ENCODE results near the gene SIM2. TPM values are rescaled to one million over a fixed set of nuclear protein-coding genes. Genes with fewer than 3 reads are reported as not detected.

SIM2 gene
- total and polyA plus RNA-seq, 9 donors: 0.01 to 0.23 (median 0.11) TPM; not detected in 4

DNA sequence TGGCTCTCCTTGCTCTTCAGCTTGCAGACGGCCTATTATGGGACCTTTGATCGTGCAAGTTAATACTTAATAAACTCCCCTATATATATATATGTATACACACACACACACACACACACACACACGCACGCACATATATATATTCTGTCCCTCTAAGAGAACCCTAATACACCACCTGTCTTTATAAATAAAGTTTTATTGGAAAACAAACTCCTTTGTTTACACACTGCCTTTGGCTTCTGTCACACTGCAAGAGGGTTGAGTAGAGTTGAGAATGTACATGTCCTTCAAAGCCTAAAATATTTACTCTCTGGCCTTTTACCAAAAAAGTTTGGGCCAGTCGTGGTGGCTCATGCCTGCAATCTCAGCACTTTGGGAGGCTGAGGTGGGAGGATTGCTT, 26.2 kb upstream of the SIM2 start:
- TF ChIP-seq, protein P1, sequence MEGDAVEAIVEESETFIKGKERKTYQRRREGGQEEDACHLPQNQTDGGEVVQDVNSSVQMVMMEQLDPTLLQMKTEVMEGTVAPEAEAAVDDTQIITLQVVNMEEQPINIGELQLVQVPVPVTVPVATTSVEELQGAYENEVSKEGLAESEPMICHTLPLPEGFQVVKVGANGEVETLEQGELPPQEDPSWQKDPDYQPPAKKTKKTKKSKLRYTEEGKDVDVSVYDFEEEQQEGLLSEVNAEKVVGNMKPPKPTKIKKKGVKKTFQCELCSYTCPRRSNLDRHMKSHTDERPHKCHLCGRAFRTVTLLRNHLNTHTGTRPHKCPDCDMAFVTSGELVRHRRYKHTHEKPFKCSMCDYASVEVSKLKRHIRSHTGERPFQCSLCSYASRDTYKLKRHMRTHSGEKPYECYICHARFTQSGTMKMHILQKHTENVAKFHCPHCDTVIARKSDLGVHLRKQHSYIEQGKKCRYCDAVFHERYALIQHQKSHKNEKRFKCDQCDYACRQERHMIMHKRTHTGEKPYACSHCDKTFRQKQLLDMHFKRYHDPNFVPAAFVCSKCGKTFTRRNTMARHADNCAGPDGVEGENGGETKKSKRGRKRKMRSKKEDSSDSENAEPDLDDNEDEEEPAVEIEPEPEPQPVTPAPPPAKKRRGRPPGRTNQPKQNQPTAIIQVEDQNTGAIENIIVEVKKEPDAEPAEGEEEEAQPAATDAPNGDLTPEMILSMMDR (IDR thresholded peaks at IDR 0.05): no peak
- TF ChIP-seq EP300 (IDR thresholded peaks at IDR 0.05): no peak
- TF ChIP-seq POLR2A (IDR thresholded peaks at IDR 0.05): no peak
- no peak overlapping the region for H3K27ac ChIP-seq
- no peaks in the 10 kb centered on the region for H3K36me3 ChIP-seq
- H3K9me3 ChIP-seq: peaks cover 0 to 4% of the 10 kb centered on the region in 2 donors
- intact Hi-C loops (cut with DNase I): no loop called here
- H3K4me1 ChIP-seq (ENCODE audit: insufficient read depth): no peaks in the 10 kb centered on the region
- no peak for DNase-seq
- no peaks in the 10 kb centered on the region for H3K27me3 ChIP-seq
- WGBS, 3 donors: 76 to 85% (median 78%) methylated on average over 5 of the region's 5 CpGs
- no peak overlapping the region for H3K4me3 ChIP-seq

DNA sequence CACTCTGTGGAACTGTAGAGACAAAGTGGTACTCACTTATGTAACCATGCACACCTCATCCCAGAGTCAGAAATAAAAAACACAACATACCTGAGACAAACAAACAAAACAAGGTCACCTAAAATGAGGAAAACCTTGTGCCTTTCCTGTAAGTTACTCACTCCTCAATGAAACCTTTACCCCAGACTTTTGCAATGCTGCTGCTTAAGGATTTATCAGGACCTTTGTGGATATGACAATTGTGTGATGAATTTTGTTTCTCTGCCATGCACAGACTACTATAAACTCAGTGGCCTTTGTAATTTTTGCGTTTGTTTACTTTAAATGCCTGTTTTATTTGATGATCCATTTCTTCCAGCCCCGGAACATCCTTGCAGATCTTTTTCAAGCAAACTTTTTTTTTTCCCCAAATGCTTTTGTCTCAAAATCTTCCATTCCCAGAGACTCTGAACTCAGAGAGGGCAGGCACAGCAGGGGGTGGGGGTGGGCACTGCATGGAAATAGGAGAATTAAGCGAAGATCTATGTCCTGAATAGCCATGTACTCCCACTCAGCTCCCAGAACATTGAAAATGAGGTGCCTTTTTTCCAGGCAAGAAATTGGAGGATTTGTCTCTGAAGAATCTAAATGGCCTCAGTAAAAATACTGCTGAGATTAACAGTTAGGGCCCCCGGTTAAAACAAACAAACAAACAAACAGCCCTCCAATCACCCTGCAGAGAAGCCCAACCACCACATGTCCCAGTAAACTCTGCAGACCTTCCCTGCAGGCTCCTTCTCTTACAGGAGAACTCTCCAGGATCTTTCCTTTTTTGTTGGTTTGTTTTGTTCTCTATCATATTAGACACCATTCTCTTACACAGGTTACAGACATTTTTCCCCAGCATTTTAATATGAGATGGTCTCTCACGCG, 22.6 kb upstream of the SIM2 start:
- no peak overlapping the region for H3K4me3 ChIP-seq
- no peak overlapping the region for H3K27ac ChIP-seq
- no peak for DNase-seq
- intact Hi-C loops (cut with DNase I): no loop called here
- H3K4me1 ChIP-seq (ENCODE audit: insufficient read depth): no peaks in the 10 kb centered on the region
- H3K9me3 ChIP-seq: peaks cover 0 to 8% of the 10 kb centered on the region in 2 donors
- TF ChIP-seq, protein P1 (IDR thresholded peaks at IDR 0.05): no peak
- no peak for TF ChIP-seq POLR2A (IDR thresholded peaks at IDR 0.05)
- no peak for TF ChIP-seq EP300 (IDR thresholded peaks at IDR 0.05)
- 60 to 64% (median 62%) methylated on average over 6 of the region's 6 CpGs for WGBS, 3 donors
- H3K36me3 ChIP-seq: no peaks in the 10 kb centered on the region
- no peaks in the 10 kb centered on the region for H3K27me3 ChIP-seq

DNA sequence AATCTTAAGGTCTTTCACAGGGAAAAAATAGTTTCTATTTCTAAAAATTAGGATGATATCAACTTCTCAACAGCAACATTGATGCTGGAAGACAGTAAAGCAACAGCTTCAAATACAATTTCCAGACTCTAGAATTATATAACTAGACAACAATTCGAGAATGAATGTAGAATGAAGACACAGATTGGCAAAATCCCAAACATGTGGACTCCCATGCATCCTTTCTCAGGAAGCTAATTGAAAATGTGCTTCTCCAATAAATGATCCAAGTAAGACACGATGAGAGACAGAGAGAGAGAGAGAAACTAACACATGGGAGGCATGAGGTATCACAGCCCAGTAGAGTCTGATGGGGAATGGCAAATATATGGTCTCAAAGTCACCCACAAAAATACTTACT, 21.5 kb upstream of the SIM2 start:
- intact Hi-C loops (cut with DNase I): no loop called here
- TF ChIP-seq EP300 (IDR thresholded peaks at IDR 0.05): no peak
- TF ChIP-seq, protein P1 (IDR thresholded peaks at IDR 0.05): no peak
- no peak for TF ChIP-seq POLR2A (IDR thresholded peaks at IDR 0.05)
- no peaks in the 10 kb centered on the region for H3K27me3 ChIP-seq
- no peak for DNase-seq
- peaks cover 0 to 8% of the 10 kb centered on the region in 2 donors for H3K9me3 ChIP-seq
- H3K4me3 ChIP-seq: no peak overlapping the region
- 20 to 58% (median 32%) methylated on average over 2 of the region's 2 CpGs for WGBS, 3 donors
- H3K27ac ChIP-seq: no peak overlapping the region
- H3K4me1 ChIP-seq (ENCODE audit: insufficient read depth): no peaks in the 10 kb centered on the region
- no peaks in the 10 kb centered on the region for H3K36me3 ChIP-seq

DNA sequence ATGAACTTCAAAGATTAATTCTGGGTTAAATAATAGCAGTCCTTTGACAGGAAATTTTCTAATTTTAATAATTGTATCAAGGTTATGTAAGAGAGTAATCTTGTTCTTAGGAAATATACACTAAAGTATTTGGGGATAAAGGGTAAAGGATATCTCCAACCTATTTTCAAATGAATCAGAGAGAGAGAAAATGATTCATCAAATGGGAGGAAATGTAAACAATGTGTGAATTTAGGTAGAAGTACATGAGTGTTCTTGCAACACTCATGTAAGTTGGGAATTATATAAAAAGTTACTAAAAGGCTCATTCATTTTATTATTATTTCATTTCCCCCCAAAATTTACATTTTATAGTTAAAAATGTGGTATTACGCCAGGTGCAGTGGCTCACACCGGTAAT, 20.4 kb upstream of the SIM2 start:
- no peak overlapping the region for H3K27ac ChIP-seq

More for the DNA sequence above, 20.4 kb upstream of the SIM2 start:
- intact Hi-C loops (cut with DNase I): no loop called here
- Histone ChIP-seq H3K36me3 (no peaks in the 10 kb centered on the region), H3K27me3 (no peaks in the 10 kb centered on the region), H3K4me3 (no peak overlapping the region), H3K4me1 (ENCODE audit: insufficient read depth) (no peaks in the 10 kb centered on the region), H3K9me3 (peaks cover 0 to 12% of the 10 kb centered on the region in 2 donors)
- 84 to 92% (median 86%) methylated on average over 2 of the region's 2 CpGs for WGBS, 3 donors
- TF ChIP-seq EP300 (IDR thresholded peaks at IDR 0.05) (no peak), POLR2A (IDR thresholded peaks at IDR 0.05) (no peak)
- TF ChIP-seq, protein P1 (IDR thresholded peaks at IDR 0.05): no peak
- no peak for DNase-seq
